ENCODE data around the gene COL28A1. TPM values are rescaled to one million over a fixed set of nuclear protein-coding genes. Genes with fewer than 3 reads are reported as not detected.
A peak's percentile ranks its signal among the peaks of the same experiment; 100 is the strongest.
"Not testable (repeated sequence)": the region's sequence is repeated elsewhere in the genome, so short reads cannot be mapped to it uniquely, and the experiment has no call there.

Gene COL28A1
- total RNA-seq, 1 donor from 2014 or later: not detected

- DNase-seq (ENCODE audit: low read depth in 2 of 2): no peak
Measured at GRCh38 chr7:7475601-7476000, 60.1 kb downstream of the COL28A1 start.

- DNase-seq (ENCODE audit: low read depth in 2 of 2): no peak
Measured at GRCh38 chr7:7474436-7474835, 61.2 kb downstream of the COL28A1 start.

- not testable (repeated sequence) for DNase-seq (ENCODE audit: low read depth in 2 of 2)
Measured at GRCh38 chr7:7464991-7465765, 70.5 kb downstream of the COL28A1 start.

GRCh38 chr7:7454000-7454399 is 81.7 kb downstream of the COL28A1 start:
- no peak for DNase-seq (ENCODE audit: low read depth in 2 of 2)

- no peak for DNase-seq (ENCODE audit: low read depth in 2 of 2)
Measured at GRCh38 chr7:7452652-7453051, 83.0 kb downstream of the COL28A1 start.

- DNase-seq (ENCODE audit: low read depth in 2 of 2): no peak
Measured at GRCh38 chr7:7452119-7452518, 83.6 kb downstream of the COL28A1 start.

- DNase-seq (ENCODE audit: low read depth in 2 of 2): no peak
Measured at GRCh38 chr7:7449055-7449454, 86.6 kb downstream of the COL28A1 start.

GRCh38 chr7:7446616-7447015 is 89.1 kb downstream of the COL28A1 start:
- no peak for DNase-seq (ENCODE audit: low read depth in 2 of 2)

- DNase-seq (ENCODE audit: low read depth in 2 of 2): peak in 1 of 2 donors; percentile 73
Measured at GRCh38 chr7:7443806-7444350, 91.8 kb downstream of the COL28A1 start.

GRCh38 chr7:7439564-7439963 is 96.1 kb downstream of the COL28A1 start:
- no peak for DNase-seq (ENCODE audit: low read depth in 2 of 2)

GRCh38 chr7:7438851-7439250 is 96.8 kb downstream of the COL28A1 start:
- peak; percentile 62 to 93 for DNase-seq (ENCODE audit: low read depth in 2 of 2)

- DNase-seq (ENCODE audit: low read depth in 2 of 2): no peak
Measured at GRCh38 chr7:7435978-7436377, 99.7 kb downstream of the COL28A1 start.

GRCh38 chr7:7434329-7434728 is 101.3 kb downstream of the COL28A1 start:
- no peak for DNase-seq (ENCODE audit: low read depth in 2 of 2)

- no peak for DNase-seq (ENCODE audit: low read depth in 2 of 2)
Measured at GRCh38 chr7:7433811-7434210, 101.9 kb downstream of the COL28A1 start.

GRCh38 chr7:7432979-7433378 is 102.7 kb downstream of the COL28A1 start:
- no peak for DNase-seq (ENCODE audit: low read depth in 2 of 2)

- DNase-seq (ENCODE audit: low read depth in 2 of 2): no peak
Measured at GRCh38 chr7:7428806-7429205, 106.9 kb downstream of the COL28A1 start.

- DNase-seq (ENCODE audit: low read depth in 2 of 2): no peak
Measured at GRCh38 chr7:7427363-7427762, 108.3 kb downstream of the COL28A1 start.

GRCh38 chr7:7426676-7427075 is 109.0 kb downstream of the COL28A1 start:
- no peak for DNase-seq (ENCODE audit: low read depth in 2 of 2)

- no peak for DNase-seq (ENCODE audit: low read depth in 2 of 2)
Measured at GRCh38 chr7:7425321-7425720, 110.4 kb downstream of the COL28A1 start.

GRCh38 chr7:7424151-7424873 is 111.4 kb downstream of the COL28A1 start:
- DNase-seq (ENCODE audit: low read depth in 2 of 2): peak; percentile 22 to 68

- no peak for DNase-seq (ENCODE audit: low read depth in 2 of 2)
Measured at GRCh38 chr7:7422641-7423040, 113.0 kb downstream of the COL28A1 start.

- DNase-seq (ENCODE audit: low read depth in 2 of 2): no peak
Measured at GRCh38 chr7:7421826-7422225, 113.8 kb downstream of the COL28A1 start.

- no peak for DNase-seq (ENCODE audit: low read depth in 2 of 2)
Measured at GRCh38 chr7:7418997-7419396, 116.7 kb downstream of the COL28A1 start.

Measured in dermis microvascular lymphatic vessel endothelial cell (primary cell).